Measurements from ENCODE around the gene EARS2. TPM values are rescaled to one million over a fixed set of nuclear protein-coding genes. Genes with fewer than 3 reads are reported as not detected.
A peak's percentile ranks its signal among the peaks of the same experiment; 100 is the strongest.

EARS2 gene
- total RNA-seq, 1 donor from 2014 or later = 25.7 TPM

DNA sequence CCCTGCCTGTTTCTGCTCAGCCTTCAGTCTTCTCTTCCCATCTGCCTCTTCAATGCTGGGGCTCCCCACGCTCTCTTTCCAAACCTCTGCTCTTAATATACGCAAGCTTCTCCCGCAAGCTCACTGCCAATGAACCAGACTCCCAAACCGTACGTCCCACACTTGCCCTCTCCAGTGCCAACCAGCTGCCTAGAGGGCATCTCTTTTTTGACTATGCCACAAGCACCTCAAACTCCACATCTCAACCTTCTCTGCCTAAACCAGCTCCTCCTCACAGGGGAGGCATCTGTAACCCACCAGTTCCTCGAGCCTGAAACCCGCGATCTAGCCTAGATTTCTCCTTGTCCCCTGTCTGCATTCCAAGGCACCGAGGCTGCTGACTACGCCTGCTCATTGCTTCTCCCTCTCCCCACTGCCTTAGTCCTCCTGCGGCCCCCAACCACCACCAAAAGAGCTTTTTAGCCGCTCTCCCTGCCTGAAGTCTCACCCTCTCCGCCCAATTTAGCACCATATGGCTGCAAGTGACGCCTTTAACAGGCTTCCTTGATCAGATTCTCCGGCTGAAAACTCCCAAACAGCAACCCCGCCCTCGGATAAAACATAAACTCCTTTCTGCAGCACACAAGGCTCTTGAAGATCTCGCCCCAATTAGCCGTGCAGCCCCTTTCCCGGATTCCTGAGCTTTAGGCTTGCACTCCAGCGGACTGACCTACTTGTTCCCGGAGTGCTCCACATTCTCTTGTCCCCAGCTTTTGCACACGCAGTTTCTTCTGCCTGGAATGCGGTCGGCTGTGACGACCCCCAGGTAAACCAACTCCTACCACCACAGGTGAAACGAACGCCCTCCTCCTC, 48.3 kb downstream of the EARS2 start:
- DNase-seq (ENCODE audit: extremely low read depth, low read depth, low spot score) = no peak

DNA sequence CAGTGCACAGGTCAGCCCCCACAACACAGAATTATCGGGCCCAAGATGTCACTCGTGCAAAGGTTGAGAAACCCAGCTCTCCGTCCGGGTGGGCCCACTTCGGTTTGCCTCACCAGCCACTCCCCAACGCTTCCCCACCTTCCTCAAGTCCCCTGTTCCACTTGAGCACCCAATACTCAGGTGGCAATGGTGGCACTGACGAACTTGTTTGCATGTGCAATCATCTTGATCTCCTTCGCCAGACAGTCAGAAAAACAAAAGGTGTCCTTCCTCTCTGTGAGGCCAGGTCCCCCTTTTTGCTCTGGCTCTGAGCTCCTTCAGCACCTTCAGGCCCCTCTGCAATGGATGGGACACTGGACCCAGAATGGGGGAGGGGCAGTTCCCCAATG, 50.5 kb downstream of the EARS2 start:
- no peak for DNase-seq (ENCODE audit: extremely low read depth, low read depth, low spot score)

DNA sequence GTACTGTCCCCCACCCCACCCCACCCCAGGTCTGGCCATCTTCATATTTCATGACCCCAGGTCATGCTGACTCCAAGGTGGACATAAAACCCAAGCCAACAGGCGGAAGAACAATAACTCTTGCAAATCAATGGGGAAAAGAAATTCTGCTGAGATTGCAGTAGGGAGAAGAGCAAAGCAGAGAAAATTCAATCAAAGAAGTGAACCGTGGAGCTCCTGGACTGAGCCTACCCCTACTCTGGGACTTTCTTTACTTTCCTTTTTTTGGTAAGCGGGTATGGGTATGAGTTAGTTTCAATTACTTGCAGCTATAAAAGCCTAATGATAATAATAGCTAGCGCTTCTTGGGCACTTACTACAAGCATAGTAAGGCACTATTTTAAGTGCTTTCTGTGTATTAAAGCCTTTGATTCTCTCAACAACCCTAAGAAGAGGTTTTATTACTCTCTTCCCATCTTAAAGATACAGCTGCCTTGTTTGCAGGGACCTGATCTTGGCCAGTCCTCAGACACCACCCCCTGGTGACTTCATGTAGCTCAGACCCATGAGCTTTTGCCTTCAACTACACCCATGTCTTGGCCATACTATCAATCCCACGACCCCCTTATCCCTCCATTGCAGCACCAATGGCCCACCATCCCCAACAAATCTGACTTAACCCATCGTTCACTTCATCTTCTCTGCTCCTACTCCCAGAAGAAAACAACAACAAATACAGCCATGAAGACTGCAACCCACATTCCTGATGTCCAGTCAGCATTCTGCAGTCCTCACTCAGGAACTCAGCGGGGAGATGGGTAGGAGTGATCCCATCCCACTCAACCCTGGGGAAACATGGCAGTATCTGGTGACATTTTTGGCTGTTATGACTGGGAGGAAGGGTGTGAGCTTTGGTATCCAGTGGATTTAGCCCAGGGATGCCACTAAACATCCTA, 51.2 kb downstream of the EARS2 start:
- DNase-seq (ENCODE audit: extremely low read depth, low read depth, low spot score) = no peak

DNA sequence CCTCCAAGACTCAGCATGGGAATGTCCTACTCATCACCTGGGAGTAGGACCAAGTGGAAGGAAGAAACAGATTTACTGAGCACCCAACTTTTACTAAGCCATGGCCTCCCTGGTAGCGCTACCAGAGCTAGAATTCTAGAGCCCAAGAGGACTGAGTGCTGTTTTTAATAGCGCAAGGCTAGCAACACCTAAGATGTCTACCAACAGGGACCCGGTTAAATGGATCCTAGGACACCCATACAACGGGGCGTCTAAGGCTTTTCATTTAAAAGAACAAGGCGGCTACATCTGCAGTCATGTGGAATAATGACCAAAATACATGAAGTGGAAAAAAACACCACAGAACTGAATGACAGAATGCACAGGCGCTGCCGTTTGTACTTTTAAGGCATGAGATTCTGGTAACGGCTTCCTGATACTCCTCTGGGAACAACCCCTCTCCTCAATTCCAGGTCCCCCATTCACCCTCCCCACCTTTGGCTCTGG, 51.9 kb downstream of the EARS2 start:
- DNase-seq (ENCODE audit: extremely low read depth, low read depth, low spot score) = no peak

DNA sequence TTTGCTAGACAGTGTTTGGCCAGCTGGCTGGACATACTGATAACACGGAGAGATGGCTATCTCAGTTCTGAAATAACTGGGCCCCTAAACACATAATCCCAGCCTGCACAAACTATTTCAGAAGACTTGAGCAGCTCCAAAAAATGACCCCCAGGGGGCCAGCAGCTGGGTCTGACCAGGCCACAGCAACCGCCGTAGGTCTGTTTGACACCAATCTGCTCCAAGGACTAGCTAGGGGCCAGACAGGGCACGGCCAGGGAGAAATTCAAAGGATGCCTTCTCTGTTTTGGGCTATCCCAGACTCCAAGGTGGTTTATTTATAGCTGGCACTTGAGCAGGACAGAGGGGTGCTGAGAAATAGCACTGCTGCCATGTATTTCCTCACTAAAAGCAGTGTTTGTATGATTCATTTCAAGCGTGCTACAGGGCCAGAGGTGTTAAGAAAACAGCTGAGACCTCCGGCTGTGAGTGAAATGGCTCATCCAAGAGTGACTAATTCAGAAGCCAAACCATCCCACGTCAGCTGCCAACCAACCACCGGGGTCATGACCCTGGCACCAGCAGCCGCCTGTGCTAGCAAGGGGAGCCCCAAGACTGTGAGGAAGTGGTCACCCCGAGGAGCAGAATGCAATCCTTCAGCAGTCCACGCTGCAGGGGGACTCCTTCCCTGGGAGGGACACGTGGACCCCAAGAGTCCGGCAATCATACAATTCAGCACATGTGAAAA, 52.5 kb downstream of the EARS2 start:
- peak; percentile 75 for DNase-seq (ENCODE audit: extremely low read depth, low read depth, low spot score)

DNA sequence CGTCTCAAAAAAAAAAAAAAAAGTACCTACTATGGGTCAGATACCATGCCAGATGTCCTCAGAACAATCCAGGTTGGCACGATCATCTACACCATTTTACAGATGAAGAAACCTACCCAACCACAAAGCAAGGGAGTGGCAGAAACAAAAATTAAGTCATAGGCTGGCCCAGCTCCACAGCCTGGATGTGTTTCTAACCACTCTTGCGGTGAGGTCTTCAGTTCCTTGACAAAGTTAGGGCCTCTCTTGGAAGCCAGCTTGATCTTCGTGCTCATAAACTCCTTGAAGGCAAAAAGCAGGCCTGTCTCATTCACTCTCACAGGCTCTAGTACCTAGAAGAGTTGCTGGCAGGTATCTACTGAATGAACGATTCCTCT, 53.1 kb downstream of the EARS2 start:
- no peak for DNase-seq (ENCODE audit: extremely low read depth, low read depth, low spot score)

DNA sequence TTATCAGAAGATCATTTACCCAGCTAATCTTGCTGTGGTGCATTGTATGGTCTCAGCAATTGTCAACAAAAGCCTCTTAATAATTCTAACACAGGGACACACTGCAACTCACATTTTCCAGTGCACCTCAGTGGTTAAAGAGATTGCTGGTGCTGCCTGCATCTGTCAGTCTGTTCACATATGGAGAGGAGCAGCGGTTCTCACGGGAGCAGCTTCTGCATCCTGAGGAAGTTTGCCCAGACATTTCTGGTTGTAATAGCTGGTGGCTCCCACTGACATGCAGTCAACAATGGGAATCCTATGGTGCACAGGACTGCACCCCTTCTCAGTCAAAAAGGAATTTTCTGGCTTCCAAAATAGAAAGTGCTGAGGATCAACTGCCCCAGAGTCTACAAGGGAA, 54.7 kb downstream of the EARS2 start:
- DNase-seq (ENCODE audit: extremely low read depth, low read depth, low spot score) = no peak

DNA sequence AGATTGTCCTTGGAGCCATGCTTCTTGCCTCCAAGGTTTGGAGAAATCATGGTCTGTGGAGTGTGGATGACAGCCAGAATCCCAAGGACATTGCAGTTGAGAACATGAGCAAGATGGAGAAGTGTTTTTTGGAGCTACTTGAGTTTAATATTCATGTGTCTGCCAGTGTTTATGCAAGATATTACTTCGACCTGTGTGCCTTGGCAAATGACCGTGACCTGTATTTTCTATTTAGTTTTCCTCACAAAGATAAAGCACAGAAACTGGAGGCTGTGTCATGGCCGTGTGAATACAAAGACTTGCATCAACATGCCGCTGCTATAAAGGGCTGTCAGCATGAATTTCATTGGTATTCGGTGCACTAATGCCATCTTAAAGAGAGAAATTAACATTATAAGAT, 55.9 kb downstream of the EARS2 start:
- no peak for DNase-seq (ENCODE audit: extremely low read depth, low read depth, low spot score)

DNA sequence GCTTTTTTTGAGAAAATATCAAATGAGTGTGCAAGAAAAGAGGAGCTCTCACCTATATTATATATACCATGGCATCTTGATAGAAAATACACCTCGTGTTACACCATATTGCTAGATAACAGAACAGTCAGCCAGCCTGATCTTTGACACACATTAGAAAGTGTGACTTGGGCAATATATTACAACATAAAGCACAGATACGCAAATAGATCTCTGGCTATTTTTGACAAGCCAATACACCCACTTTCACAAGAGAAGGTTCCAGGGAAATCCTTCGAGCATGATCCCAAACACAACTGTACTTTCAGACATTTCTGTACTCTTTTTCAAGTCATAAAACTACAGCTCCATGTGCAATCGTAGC, 56.3 kb downstream of the EARS2 start:
- no peak for DNase-seq (ENCODE audit: extremely low read depth, low read depth, low spot score)

DNA sequence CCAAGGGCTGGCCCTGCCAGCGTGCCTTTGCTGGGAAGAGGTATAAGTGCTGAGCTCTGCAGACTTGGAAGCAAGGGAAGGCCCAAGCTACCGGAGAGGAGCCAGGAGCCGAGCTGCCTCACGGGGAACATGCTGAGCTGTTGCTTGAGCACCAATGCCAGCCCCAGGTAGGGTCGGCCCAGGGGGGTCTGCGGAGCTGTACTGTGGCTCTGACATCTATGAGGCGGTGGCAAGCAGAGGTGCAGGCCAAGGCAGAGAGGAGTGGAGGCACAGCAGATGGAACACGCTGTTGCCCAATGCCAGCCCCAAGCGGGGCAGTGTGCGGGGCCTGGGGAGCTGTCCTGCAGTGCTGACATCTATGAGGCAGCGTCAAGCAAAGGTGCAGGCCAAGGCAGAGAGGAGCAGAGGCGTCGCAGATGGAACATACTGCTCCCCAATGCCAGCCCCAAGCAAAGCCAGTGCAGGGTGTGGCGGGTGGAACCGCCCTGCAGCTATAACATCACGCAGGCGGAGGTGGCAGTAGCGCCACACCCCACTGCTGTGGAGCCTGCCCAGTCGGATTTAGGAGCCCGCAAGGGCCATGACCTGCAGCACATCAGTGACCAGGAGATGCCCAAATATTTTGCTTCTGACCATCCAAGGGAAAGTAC, 56.8 kb downstream of the EARS2 start:
- no peak for DNase-seq (ENCODE audit: extremely low read depth, low read depth, low spot score)

DNA sequence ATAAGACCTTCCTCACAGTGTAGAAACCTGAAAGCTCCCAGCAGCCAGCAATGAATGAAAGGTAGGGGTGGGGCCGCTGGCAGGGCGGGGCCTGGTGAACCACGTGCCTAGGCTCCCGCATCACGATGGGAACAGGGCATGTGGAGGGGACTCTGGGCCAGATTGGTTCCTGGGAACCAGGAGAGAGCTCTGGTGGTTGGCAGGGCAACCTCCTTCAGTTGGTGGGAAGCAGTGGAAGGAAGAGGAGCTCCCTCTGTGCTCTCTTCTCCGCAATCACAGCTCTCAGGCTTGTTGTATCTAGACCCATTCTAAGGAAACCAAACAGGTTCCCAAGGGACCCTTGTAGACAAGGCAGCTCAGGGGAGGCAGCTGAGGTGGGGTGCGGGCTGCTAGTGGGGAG, 57.3 kb downstream of the EARS2 start:
- no peak for DNase-seq (ENCODE audit: extremely low read depth, low read depth, low spot score)

DNA sequence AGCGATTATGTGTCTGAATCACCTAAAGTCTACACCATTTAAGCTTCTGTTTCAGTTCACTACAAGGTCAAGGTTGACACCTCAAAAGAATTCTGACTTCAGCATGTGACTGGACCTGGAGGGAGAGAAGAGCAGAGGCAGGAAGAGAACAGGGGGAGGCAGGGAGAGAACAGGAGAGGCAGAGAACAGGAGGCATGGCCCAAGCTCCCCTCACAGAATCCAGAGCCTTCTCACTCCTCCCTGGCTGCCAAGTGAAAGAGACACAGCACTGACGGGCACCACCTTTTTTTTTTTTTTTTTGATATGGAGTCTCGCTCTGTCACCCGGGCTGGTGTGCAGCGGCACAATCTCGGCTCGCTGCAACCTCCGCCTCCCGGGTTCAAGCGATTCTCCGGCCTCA, 58.3 kb downstream of the EARS2 start:
- DNase-seq (ENCODE audit: extremely low read depth, low read depth, low spot score) = no peak

DNA sequence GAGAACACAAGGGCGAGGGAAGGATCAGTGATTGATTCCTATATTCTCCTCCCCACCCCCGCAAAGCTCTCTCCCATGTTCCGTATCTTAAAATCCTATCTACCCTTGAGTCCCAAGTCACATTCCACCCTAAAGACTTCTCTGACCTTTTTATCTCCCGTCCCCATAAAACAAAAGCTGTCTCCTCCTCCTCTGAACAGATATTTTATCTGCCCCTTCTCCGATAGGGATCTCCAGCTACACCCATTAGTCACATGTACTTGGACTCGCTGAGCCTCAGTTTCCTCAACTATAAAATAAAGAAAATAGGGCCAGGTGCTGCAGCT, 59.6 kb downstream of the EARS2 start:
- no peak for DNase-seq (ENCODE audit: extremely low read depth, low read depth, low spot score)

DNA sequence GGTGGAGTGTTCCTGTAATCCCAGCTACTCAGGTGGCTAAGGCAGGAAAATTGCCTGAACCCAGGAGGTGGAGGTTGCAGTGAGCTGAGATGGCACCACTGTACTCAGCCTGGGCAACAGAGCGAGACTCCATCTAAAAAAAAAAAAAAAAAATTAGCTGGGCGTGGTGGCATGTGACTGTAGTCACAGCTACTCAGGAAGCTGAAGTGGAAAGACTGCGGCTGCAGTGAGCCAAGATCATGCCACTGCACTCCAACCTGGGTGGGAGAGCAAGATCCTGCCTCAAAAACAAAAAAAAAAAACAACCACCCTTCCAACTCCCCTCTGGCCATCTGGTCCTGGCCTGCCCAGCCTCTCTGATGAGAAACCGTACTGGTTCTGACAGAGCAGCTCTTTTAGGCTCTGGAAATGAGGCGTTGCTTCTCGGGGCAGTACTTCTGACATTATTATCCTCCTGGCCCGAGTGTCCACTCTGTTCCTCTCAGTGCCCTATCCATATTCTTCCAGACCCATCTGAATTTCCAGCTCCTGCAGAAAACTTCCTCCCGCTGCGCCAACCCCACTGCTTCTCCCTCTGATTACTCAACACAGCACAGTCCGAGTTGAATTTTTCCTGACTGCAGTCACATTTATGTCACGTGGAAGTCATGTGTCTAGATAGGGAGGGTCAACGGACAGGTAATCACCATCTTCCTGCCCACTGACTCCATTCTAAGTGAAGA, 60.2 kb downstream of the EARS2 start:
- DNase-seq (ENCODE audit: extremely low read depth, low read depth, low spot score) = no peak

DNA sequence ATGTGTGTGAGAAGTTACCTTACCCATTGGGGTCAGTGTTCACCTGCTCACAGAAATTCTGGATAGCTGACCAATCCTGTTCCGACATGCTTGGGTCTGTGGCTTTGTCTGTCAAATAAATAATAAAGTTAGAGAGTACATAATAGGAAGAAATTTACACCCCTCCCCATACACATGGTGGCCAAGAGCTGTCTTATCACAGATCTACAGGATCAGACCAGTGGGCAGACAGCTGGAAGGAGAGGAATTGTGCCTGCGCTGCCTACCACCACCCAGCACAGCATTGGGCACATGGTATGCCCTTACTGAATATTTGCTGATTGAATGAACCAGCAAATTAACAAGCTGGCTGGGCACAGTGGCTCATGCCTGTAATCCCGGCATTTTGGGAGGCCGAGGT, 61.5 kb downstream of the EARS2 start:
- DNase-seq (ENCODE audit: extremely low read depth, low read depth, low spot score) = no peak

DNA sequence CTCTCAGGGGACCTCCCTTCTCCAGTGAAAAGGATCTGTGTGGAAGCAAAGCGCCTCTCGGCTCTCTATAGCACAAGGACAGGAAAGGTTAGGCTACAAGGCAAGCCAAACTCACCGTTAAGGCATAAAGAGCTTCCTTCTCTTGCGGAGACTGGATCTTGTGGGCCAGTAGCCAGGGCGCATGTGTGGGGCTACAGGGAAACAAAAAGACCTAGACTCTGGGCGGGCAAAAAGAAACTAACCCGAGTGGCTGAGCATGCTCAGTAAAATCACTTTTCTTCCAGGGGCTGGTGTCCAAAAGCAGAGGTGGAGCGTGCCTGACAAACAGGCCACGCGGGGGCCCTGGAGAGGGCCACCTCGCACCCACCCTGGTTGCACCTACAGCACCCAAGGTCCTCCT, 63.0 kb downstream of the EARS2 start:
- no peak for DNase-seq (ENCODE audit: extremely low read depth, low read depth, low spot score)

DNA sequence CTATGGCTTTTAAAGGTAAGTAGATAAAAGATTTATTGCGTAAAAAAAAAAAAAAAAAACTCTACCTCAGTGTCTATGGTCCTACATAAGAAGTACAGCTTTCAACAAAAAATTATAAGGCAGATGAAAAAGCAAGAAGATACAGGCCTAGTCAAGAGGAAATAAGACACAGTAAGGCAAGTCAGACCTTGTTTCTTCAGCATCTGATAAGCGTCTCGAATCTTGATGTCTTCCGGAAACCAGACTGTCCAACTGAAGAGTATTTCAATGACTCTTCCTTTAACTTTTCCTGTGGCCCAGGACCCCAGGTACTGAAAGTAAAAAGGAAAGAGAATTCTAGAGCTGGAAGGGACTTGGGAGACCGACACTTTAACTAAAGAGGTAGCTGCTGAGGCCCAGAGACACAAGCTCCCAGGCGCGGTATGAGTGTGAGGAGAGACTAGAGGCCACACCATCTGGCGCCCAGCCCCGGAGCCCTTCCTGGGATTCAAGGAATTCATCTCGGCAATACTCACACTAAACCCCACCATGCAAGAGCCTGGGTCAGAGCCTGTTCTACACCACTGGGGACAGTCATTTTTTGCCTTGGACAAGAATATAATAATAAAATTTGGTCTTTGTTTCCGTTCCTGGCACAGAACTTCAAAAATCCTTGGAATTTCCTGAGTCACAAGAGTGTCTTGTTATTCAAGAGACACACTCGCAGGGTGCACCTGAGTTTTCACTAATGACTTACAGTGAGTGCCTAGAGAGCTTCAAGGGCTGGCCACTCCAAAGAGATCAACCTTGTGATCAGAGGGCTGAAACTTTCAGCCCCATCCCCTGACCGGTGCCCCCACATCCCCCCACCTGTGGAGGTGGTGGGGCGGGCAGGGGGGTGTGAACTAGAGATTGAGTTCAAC, 65.4 kb downstream of the EARS2 start:
- DNase-seq (ENCODE audit: extremely low read depth, low read depth, low spot score) = no peak

DNA sequence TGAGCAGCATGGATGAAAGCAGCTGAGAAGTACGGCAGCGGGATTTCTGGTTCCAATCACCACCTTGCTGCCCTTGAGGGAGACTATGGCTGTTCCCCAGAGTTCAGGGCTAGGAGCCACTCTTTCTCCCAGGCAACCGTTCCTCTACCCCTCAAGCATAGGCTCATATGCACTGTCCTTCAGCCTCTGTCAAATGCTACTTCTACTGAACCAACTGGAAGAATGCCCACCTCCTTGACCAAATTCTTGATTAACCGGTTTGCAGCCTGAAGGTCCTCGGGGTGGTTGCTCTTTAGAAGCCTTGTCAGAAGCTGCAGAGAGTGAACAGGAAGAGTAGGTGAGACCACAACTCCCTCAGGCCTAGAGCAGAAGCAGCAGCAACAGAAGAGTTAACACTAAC, 70.7 kb downstream of the EARS2 start:
- DNase-seq (ENCODE audit: extremely low read depth, low read depth, low spot score) = no peak

DNA sequence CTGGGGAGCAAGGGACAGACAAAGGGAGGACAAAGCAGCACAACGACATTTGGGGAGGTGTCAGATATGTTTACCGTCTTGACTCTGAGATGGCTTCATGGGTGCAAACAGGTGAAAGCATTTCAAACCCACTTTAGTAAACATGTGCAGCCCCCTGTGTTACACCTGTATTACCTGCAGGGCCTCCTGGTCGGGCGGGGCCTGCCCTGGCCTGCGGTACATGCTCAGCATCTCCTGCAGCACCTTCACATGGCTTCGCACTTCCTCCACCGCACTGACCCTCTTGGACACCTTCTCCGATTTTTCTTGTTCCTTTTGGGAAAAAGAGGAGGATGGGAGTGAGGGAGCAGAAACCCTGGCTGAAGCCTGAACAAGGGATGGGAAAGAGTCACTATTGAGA, 71.3 kb downstream of the EARS2 start:
- DNase-seq (ENCODE audit: extremely low read depth, low read depth, low spot score) = no peak

All from glomerular endothelial cell (primary cell).